ENCODE results near the gene FHIT.

DNA sequence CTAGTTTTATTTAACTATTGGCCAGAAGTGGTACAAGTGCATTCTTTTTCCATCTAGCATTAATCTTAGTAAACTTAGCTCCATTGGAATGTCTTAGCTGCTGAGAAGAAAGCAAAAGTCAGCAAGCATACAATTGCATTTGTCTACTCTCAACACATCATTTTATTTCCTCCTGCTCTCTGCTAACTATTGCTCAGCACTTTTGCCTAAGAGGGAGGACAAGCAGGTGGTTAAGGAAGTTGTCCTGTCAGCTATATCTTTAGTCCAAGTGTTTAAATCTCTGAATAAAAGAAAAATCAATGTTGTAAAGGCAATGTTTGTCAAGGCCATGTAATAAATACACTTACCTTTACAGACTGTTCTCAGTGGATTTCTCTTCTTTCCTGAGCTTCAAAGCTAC is 51.0 kb downstream of the FHIT start:
- TF ChIP-seq, protein P1, sequence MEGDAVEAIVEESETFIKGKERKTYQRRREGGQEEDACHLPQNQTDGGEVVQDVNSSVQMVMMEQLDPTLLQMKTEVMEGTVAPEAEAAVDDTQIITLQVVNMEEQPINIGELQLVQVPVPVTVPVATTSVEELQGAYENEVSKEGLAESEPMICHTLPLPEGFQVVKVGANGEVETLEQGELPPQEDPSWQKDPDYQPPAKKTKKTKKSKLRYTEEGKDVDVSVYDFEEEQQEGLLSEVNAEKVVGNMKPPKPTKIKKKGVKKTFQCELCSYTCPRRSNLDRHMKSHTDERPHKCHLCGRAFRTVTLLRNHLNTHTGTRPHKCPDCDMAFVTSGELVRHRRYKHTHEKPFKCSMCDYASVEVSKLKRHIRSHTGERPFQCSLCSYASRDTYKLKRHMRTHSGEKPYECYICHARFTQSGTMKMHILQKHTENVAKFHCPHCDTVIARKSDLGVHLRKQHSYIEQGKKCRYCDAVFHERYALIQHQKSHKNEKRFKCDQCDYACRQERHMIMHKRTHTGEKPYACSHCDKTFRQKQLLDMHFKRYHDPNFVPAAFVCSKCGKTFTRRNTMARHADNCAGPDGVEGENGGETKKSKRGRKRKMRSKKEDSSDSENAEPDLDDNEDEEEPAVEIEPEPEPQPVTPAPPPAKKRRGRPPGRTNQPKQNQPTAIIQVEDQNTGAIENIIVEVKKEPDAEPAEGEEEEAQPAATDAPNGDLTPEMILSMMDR (IDR thresholded peaks at IDR 0.05; ENCODE audit: poor library complexity), result no peak
- TF ChIP-seq EZH2 (IDR thresholded peaks at IDR 0.05; ENCODE audit: borderline replicate concordance) (no peak), EZH2phosphoT487 (IDR thresholded peaks at IDR 0.05; ENCODE audit: low read depth, severe bottlenecking, unreplicated experiment) (no peak)

Data from hepatocyte (in vitro differentiated cells).